LoVo (cell line): ENCODE measurements around the gene PHTF1.

ENCODE experiments used
- DNase-seq: peaks from one replicate; pipeline ENCODE4 v3.0.0-alpha.2; 2016; ENCODE audit warnings: low spot score

The PHTF1 gene

DNA sequence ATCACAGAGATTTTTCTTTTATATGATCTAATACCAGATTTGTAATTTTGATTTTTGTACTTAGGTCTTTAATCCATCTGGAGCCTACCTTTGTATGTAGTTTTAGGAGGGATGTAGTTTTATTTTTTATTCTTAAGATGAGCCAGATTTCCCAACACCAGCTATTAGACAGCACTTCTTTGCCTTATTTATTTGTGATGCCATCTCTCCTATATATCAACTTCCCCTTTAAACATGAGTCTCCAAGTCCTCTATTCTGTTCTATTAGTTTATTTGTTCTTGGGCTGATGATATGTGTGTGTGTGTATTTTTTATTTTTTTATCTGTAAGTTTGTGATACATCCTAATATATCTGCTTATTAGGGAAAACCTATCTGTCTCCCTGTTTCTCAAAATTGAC, 94.2 kb downstream of the PHTF1 start:
- no peak for DNase-seq

- no peak for DNase-seq
Measured at GRCh38 chr1:113663165-113663951, 95.9 kb downstream of the PHTF1 start.

GRCh38 chr1:113662101-113662500, 97.2 kb downstream of the PHTF1 start:
- DNase-seq: no peak

DNA sequence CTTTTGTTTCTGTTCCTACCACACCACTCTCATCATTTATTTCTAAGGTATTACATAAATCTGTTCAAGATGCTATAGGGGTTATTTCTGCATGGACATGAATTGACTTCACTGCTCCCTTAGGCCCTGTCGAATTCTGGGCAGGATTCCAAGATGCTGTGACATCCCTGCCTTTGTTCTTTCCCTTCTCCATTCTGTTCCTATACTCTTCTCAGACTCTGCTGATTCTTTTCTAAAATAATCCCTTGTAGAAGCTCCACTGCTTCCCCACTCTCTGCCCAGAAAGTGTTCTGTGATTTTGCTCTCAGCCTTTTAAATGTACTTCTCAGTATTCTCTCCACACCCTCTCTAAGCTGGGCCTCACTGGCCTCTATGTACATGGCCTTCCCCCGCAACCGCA, 99.2 kb downstream of the PHTF1 start:
- DNase-seq: no peak

GRCh38 chr1:113659556-113659955, 99.7 kb downstream of the PHTF1 start:
- DNase-seq: no peak

DNA sequence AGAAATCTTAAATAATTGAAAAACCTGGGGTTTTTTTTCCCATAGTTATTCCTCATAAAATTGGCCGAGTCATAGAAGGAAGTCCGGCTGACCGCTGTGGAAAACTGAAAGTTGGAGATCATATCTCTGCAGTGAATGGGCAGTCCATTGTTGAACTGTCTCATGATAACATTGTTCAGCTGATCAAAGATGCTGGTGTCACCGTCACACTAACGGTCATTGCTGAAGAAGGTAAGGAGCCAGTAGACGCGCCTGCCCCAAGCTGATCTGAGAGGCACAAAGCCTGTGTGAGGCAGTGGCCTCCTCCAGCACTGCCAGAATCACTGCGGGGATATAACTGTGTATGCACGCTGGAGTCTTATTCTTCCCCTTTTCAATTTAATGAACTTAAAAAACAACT, 100.3 kb downstream of the PHTF1 start:
- no peak for DNase-seq

GRCh38 chr1:113657556-113658063, 101.7 kb downstream of the PHTF1 start:
- no peak for DNase-seq

- DNase-seq: no peak
Measured at GRCh38 chr1:113657126-113657525, 102.2 kb downstream of the PHTF1 start.

DNA sequence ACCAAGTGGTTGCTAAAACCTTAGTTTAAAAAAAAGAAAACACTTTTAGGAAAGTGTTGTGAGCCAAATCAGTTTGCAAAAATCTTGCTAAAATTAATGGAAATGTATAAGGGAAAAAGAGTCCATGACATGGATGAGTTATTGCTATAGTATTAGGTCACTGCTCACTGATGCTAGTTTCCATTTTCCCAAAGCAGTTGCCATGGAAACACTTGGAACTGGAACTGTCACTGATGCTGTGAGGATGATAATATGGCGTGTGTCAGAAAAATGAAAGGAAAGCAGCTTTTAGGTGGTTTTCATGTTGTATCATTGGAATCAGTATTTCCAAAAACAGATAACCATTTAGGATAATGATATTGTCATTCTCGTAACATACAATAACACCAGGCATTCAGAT, 104.4 kb downstream of the PHTF1 start:
- no peak for DNase-seq

- no peak for DNase-seq
Measured at GRCh38 chr1:113653741-113654140, 105.5 kb downstream of the PHTF1 start.

DNA sequence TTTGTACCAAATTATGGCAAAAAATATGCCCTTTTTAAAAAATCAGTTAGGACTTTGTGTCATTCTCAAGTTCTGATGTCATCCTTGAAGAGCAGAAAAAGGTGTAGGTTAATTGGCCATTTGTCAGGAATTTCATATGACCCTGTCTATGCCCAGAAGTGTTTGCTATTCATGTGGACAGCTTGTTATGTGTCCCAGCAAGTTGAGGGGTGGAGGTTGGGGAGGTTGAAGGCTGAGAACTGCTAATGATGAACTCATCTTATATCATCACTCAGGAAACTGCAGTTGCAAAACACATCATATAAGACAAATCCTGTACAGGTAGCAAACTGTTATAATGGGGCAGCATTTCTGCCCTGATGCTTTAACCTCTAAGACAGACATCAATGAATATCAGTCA, 106.5 kb downstream of the PHTF1 start:
- no peak for DNase-seq

DNA sequence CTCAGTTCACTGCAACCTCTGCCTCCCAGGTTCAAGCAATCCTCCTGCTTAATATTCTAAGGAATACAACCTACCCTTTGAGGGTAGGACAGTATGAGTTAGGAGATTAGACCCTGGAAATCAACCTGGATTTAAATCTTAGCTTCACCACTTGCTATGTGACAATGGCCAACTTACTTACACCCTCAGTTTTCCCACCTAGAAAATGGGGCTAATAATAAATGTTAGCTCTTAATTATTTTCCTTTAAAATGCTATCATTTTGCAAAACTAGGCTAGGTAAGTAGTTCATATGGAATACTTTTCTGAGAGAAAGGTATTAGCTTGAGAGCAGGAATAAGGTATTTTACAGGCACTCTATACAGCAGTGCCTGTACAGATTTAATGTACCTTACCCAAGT, 110.8 kb downstream of the PHTF1 start:
- DNase-seq: no peak

DNA sequence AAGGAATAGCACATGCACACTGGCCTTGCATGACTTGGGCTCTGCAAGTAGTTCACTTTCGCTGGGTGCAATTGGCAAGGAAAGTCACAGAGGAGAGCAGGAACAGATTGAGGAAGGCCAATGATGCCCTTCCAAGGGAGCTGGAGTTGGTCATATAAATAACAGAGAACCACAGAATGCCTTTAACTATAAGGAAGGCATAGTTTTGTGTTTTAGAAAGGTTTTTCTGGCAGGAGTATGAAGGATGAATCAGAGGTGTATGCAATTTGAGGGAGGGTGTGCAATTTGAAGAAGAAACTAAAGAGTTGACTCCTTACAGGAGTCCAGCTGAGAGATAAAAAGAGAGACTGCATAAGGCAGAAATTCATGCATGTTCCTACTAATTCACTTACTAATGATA, 112.1 kb downstream of the PHTF1 start:
- DNase-seq: no peak
